Ectodermal cell (in vitro differentiated cells): Measurements from ENCODE around the gene BATF3.
"Not testable (repeated sequence)": the region's sequence is repeated elsewhere in the genome, so short reads cannot be mapped to it uniquely, and the experiment has no call there.

Experiments used
- H3K27ac ChIP-seq: 2 replicates; pipeline ENCODE4 v1.7.0; 2013; ENCODE audit warnings: mild to moderate bottlenecking, low read depth, low read length; ENCODE audit not compliant: insufficient read depth, poor library complexity, severe bottlenecking
- H3K27me3 ChIP-seq: 2 replicates; pipeline ENCODE4 v1.7.0; 2013; ENCODE audit warnings: mild to moderate bottlenecking, low read length; ENCODE audit not compliant: insufficient read depth, control insufficient read depth, poor library complexity, severe bottlenecking
- H3K36me3 ChIP-seq: one replicate; pipeline ENCODE4 v1.7.0; 2013; ENCODE audit warnings: low read length; ENCODE audit not compliant: control insufficient read depth, insufficient read depth
- H3K4me1 ChIP-seq: one replicate; pipeline ENCODE4 v1.7.0; 2013; ENCODE audit warnings: low read length; ENCODE audit not compliant: control insufficient read depth, insufficient read depth
- H3K4me3 ChIP-seq: 2 replicates; pipeline ENCODE4 v1.7.0; 2013; ENCODE audit warnings: low read depth, low read length, control low read depth; ENCODE audit not compliant: insufficient read depth
- H3K9me3 ChIP-seq: 2 replicates; pipeline ENCODE4 v1.7.0; 2013; ENCODE audit warnings: mild to moderate bottlenecking, low read length, moderate library complexity; ENCODE audit not compliant: control insufficient read depth
- WGBS, 2 experiments: methylation state at CpG; one replicate each; pipeline ENCODE4 v1.1.7; 2013; ENCODE audit warnings: missing lambda C conversion rate in 2 of 2; 5-methylcytosine and 5-hydroxymethylcytosine counted together

BATF3 gene

DNA sequence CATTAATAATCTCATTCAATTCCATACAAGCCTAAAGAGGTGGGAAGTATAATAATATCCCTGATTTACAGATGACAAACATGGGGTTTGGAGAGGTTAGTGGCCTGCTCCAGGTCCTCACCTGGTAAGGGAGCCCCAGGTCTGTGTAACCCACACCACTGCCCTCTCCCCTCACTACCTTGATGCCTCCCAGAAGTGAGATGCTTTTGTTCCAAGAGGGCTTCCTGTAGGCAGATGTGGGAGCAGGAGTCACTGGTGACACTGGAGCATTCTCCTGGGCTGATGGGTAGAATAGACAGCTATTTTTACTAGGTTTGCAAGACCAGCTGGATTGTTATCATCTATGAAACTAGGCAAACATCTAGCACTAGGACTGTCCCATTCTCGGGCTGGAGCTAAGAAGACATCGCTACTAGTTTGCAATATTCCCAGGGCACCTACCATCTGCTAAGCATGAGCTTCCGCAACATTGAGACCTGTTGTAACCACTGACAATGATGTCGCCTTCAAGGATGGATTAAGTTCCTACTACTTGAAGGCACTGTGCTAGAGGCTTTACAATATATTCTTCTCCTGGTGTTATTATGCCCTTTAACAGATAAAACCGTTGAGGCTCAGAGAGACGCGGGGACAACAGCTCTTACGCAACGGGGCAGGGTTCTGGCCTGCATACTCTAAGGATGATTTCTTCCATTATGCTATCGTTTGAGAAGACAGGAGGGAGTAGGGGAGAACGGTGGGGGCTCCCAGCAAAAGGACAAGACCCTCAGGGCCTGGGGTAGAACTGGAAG, 35.0 kb downstream of the BATF3 start:
- Histone ChIP-seq H3K27ac (no peak overlapping the region), H3K4me1 (peaks cover 9% of the 10 kb centered on the region), H3K9me3 (no peaks in the 10 kb centered on the region), H3K4me3 (no peak overlapping the region), H3K36me3 (no peaks in the 10 kb centered on the region), H3K27me3 (peaks cover 9% of the 10 kb centered on the region)
- WGBS, 2 experiments, result 81% methylated on average over 11 of the region's 11 CpGs

DNA sequence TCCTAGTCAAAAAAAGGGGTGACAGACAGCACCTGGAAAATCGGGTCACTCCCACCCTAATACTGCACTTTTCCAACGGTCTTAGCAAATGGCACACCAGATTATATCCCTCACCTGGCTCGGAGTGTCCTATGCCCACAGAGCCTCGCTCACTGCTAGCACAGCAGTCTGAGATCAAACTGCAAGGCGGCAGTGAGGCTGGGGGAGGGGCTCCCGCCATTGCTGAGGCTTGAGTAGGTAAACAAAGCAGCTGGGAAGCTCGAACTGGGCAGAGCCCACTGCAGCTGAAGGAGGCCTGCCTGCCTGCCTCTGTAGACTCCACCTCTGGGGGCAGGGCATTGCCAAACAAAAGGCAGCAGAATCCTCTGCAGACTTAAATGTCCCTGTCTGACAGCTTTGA, 41.4 kb downstream of the BATF3 start:
- not testable (repeated sequence) for H3K27me3 ChIP-seq, H3K4me1 ChIP-seq, H3K36me3 ChIP-seq, H3K9me3 ChIP-seq, H3K27ac ChIP-seq, H3K4me3 ChIP-seq
- WGBS, 2 experiments, result 47 to 51% methylated on average over 7 of the region's 7 CpGs

DNA sequence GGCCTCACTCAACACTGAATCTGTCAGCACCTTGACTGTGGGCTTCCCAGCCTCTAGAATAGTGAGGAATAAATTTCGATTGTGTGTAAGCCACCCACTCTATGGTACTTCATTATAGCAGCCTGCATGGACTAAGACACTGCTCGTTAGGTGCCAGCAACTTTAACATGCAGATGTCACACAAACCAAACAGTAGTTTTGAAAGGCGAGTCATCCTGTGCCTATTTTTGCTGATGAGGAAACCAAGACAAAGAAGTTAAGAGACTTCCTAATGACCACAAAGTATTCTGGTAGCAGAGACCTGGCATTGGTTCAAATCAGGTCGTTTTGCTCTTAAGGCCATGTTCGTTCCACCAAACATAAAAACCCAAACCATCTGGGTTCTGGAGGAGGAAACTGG, 42.9 kb downstream of the BATF3 start:
- no peak overlapping the region for H3K27ac ChIP-seq
- no peaks in the 10 kb centered on the region for H3K9me3 ChIP-seq
- H3K4me3 ChIP-seq, result no peak overlapping the region
- H3K27me3 ChIP-seq, result no peaks in the 10 kb centered on the region
- H3K36me3 ChIP-seq, result no peaks in the 10 kb centered on the region
- WGBS, 2 experiments, result 94 to 97% methylated on average over 5 of the region's 5 CpGs
- H3K4me1 ChIP-seq, result no peaks in the 10 kb centered on the region

DNA sequence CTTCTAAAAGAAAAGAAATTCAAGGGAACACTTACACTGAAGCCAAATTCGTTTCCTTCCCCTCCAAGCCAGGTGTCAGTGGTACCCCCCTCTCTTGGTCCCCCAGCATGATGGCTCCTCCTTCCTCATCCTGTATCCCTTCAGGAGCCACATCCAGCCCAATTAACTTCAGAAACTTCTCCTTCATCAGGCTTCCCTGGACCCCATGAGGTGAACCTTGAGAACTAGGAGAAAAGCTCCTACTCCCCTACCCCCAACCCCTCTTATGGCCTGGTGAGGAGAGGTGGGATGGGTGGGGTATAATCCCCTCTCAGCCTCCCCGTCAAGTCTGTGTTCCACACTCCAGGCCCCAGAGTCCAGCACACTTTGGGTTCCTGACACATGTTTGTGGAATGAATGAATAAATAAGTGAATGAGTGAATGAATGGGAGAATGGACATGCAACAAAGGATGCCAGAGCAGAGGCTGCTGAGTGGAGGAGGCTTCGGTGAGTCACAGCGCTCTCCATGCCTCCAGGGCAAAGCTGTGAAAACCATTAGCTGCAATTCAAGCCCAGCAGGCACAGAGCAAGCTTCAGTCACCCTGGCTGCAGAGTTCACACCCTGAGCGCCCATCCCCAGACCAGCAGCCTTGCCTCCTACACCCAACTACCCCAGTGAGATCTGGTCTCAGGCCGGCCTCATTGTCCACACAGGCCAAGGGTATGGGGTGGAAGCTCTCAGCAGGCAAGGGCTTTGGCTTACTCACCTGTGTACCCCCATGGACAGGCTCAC, 43.8 kb downstream of the BATF3 start:
- no peak overlapping the region for H3K4me3 ChIP-seq
- no peak overlapping the region for H3K27ac ChIP-seq
- H3K27me3 ChIP-seq, result no peaks in the 10 kb centered on the region
- 67% methylated on average over 6 of the region's 6 CpGs for WGBS, 2 experiments
- H3K9me3 ChIP-seq, result no peaks in the 10 kb centered on the region
- no peaks in the 10 kb centered on the region for H3K4me1 ChIP-seq
- H3K36me3 ChIP-seq, result no peaks in the 10 kb centered on the region

DNA sequence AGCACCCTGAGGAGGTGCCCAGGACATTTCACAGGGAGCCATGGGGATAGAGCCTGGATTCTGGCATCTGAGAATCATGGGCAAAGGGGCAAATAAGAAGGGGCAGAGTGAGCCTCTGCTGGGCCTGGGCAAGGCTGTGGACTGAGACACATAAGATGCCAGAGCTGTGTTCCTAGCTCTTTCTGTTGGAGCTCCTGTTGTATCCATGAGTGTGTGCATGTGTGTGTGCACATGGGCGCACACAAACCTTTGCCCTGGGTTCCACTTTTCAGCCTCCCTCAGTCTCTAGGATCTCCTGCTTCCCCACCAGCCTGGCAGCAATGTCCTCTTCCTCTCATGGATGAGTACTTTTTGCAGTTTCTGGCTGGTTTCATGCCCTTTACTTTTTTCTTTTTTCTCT, 47.0 kb downstream of the BATF3 start:
- no peaks in the 10 kb centered on the region for H3K27me3 ChIP-seq
- no peaks in the 10 kb centered on the region for H3K9me3 ChIP-seq
- WGBS, 2 experiments, result 92 to 95% methylated on average over 1 of the region's 1 CpG
- no peak overlapping the region for H3K27ac ChIP-seq
- no peak overlapping the region for H3K4me3 ChIP-seq
- no peaks in the 10 kb centered on the region for H3K4me1 ChIP-seq
- H3K36me3 ChIP-seq, result no peaks in the 10 kb centered on the region

DNA sequence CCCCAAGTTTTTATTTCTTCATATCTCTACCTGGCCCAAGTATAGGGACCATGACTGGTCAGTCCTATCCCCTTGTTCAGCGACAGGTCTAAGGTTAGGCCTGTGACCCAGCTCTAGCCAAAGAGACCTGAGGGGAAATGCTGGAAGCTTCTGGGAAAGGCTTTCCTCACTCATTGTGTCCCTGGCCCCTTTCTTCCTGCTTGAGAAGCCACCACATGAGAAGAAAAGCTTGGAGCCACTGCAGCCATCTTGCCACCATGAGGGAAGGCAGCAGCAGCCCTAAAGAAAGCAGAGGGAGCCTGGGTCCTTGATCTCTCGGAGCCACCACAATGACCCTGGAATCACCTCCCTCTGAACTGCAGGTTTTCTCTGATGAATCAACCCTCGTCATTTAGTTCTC, 47.7 kb downstream of the BATF3 start:
- no peaks in the 10 kb centered on the region for H3K9me3 ChIP-seq
- no peaks in the 10 kb centered on the region for H3K36me3 ChIP-seq
- no peaks in the 10 kb centered on the region for H3K4me1 ChIP-seq
- no peak overlapping the region for H3K27ac ChIP-seq
- 90 to 97% methylated on average over 3 of the region's 3 CpGs for WGBS, 2 experiments
- H3K27me3 ChIP-seq, result no peaks in the 10 kb centered on the region
- H3K4me3 ChIP-seq, result no peak overlapping the region

DNA sequence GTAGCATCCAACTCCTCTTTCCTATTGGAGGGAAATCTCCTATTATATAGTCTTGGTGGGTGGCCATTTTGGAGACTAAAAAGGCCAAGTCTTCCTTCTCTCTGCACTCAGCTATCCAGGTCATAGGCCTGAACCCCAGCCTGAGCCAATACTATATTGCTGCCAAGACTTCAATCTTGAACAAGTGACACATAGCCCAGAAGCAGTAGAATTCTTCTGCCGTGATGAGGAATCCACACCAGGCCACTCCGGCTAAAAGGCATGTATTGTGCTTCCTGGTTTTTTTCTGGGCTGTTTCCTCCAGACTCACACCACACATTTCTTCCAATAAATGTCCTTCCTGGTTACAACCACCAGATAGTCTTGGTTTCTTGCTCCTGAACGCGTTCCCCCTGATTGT, 48.1 kb downstream of the BATF3 start:
- Histone ChIP-seq H3K36me3 (no peaks in the 10 kb centered on the region), H3K27ac (no peak overlapping the region), H3K4me1 (no peaks in the 10 kb centered on the region), H3K27me3 (no peaks in the 10 kb centered on the region), H3K4me3 (no peak overlapping the region), H3K9me3 (no peaks in the 10 kb centered on the region)
- WGBS, 2 experiments, result 94 to 96% methylated on average over 4 of the region's 4 CpGs

DNA sequence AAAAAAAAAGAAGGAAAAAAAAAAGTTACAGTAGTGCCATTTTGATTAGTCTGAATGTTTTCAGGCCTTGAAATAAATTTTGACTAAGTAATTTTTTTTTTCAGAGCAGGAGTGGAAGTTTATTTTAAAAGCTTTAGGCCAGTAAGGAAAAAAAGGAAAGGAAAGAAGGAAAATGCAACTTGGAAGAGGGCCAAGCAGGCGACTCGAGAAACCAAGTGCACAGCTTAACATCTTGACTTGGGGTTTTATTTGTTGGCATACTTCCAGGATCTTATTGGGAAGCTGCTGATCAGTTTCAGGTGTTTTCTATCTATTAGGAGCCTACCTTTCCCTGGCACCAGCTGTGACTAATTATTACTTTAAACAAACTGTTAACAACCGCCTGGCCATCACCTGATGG, 49.4 kb downstream of the BATF3 start:
- H3K4me1 ChIP-seq, result no peaks in the 10 kb centered on the region

DNA sequence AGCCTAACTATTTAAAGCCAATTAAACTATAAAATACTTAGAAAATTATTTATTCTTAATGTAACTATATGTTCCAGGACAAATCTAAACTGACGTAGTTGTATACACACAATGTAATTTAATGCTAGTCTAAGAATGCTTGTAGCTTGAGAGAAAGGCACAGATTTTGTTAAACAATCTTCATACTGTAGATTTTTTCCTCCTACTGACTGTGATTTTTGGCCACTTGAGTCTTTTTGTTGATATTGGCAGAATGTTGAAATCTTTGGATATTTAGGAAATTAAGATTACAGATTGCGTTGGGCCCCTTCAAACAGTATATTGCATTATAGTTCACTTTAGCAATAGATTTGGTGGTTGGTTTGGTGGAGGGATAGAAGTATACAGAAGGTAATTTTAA, 50.6 kb downstream of the BATF3 start:
- Histone ChIP-seq H3K9me3 (no peaks in the 10 kb centered on the region), H3K36me3 (no peaks in the 10 kb centered on the region), H3K27ac (no peak overlapping the region), H3K27me3 (no peaks in the 10 kb centered on the region), H3K4me3 (no peak overlapping the region), H3K4me1 (no peaks in the 10 kb centered on the region)
- 94% methylated on average over 2 of the region's 2 CpGs; no CpG with 5 or more reads in 1 of the 2 experiments for WGBS, 2 experiments

More for the DNA sequence above, 49.4 kb downstream of the BATF3 start:
- Histone ChIP-seq H3K36me3 (no peaks in the 10 kb centered on the region), H3K9me3 (no peaks in the 10 kb centered on the region), H3K27me3 (no peaks in the 10 kb centered on the region), H3K4me3 (no peak overlapping the region), H3K27ac (no peak overlapping the region)
- WGBS, 2 experiments, result 95 to 96% methylated on average over 2 to 3 of the region's 3 CpGs

DNA sequence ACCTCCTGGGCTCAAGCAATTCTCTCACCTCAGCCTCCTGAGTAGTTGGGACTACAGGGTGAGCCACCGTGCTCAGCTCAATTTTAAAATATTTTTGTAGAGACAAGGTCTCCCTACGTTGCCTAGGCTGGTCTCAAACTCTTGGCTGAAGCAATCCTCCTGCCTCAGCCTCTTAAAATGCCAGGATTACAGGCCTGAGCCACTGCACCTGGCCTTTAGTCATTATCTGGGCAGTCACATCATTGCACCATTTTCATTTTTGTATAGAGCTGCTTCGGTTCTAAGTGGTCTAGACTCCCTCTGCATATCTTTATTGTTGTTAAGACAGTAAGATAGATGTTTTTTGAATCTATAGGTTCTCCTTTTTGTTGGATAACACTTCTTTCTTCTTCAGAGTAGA, 51.2 kb downstream of the BATF3 start:
- Histone ChIP-seq H3K27ac (no peak overlapping the region), H3K9me3 (no peaks in the 10 kb centered on the region), H3K4me1 (no peaks in the 10 kb centered on the region), H3K4me3 (no peak overlapping the region), H3K27me3 (no peaks in the 10 kb centered on the region), H3K36me3 (no peaks in the 10 kb centered on the region)
- WGBS, 2 experiments, result 80 to 90% methylated on average over 2 to 3 of the region's 3 CpGs
